Epithelial cell of esophagus (primary cell): ENCODE data around the gene CYTIP.
A peak's percentile ranks its signal among the peaks of the same experiment; 100 is the strongest.

Source experiments
- DNase-seq: peaks from one replicate; pipeline ENCODE4 v3.0.0; 2010; ENCODE audit warnings: low read depth
- H3K4me3 ChIP-seq: 2 replicates; pipeline ENCODE4 v1.5.1; 2011; ENCODE audit warnings: mild to moderate bottlenecking, low read length, control low read depth
- TF ChIP-seq, protein P1 (sequence below): IDR thresholded peaks from 2 replicates; pipeline ENCODE4 v1.5.1; 2011; ENCODE audit warnings: low read depth, mild to moderate bottlenecking, low read length, control low read depth, inconsistent platforms; ENCODE audit not compliant: insufficient read depth; ENCODE audit errors: missing control alignments

The CYTIP gene

GRCh38 chr2:157460897-157461296, 17.0 kb upstream of the CYTIP start:
- TF ChIP-seq, protein P1, sequence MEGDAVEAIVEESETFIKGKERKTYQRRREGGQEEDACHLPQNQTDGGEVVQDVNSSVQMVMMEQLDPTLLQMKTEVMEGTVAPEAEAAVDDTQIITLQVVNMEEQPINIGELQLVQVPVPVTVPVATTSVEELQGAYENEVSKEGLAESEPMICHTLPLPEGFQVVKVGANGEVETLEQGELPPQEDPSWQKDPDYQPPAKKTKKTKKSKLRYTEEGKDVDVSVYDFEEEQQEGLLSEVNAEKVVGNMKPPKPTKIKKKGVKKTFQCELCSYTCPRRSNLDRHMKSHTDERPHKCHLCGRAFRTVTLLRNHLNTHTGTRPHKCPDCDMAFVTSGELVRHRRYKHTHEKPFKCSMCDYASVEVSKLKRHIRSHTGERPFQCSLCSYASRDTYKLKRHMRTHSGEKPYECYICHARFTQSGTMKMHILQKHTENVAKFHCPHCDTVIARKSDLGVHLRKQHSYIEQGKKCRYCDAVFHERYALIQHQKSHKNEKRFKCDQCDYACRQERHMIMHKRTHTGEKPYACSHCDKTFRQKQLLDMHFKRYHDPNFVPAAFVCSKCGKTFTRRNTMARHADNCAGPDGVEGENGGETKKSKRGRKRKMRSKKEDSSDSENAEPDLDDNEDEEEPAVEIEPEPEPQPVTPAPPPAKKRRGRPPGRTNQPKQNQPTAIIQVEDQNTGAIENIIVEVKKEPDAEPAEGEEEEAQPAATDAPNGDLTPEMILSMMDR, result no peak
- no peak for DNase-seq
- no peak overlapping the region for H3K4me3 ChIP-seq

DNA sequence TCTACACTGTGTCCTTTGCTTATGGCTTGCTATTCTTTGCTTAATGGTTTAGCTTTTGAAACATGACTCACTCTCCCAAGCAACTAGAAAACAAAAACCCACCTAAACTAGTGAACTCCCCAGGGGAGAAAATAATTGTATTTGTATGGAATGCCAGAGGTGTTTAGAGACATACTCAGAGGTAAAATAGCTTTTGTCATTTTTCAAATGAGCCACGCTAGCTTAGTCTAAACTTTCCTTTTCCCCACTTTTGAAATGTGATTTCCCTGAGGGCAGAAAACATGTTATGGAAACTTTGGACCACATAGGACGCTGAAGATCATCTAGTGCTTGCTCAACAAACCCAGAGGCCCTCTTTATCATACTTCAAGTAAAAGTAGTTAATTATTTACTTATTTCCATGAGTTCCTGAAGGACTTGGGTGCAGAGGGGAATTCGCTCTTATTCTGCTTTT, 16.5 kb upstream of the CYTIP start:
- peak; percentile 13 for DNase-seq
- TF ChIP-seq, protein P1, result no peak
- H3K4me3 ChIP-seq, result no peak overlapping the region

GRCh38 chr2:157459486-157459885, 15.6 kb upstream of the CYTIP start:
- DNase-seq, result no peak
- no peak overlapping the region for H3K4me3 ChIP-seq
- TF ChIP-seq, protein P1, result no peak

DNA sequence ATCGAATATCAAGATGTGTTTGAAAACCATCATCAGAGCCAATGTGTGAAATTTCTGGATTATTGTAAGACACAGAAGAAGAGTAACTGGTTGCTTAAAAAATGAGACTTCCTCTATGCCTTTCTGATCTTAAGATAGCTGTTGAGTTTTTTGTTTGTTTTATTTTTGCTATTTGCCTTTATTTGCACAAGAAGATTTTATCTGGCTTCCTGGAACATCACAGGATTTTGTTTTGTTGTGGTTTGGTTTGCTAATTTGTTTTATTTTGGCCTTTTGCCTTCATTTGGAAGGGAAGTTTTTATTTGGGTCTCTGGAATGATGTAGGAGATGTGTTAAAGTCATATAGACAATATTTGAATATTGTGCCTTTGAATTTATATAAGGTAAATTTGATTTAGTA, 3.9 kb upstream of the CYTIP start:
- H3K4me3 ChIP-seq, result no peak overlapping the region
- TF ChIP-seq, protein P1, result no peak
- DNase-seq, result no peak

DNA sequence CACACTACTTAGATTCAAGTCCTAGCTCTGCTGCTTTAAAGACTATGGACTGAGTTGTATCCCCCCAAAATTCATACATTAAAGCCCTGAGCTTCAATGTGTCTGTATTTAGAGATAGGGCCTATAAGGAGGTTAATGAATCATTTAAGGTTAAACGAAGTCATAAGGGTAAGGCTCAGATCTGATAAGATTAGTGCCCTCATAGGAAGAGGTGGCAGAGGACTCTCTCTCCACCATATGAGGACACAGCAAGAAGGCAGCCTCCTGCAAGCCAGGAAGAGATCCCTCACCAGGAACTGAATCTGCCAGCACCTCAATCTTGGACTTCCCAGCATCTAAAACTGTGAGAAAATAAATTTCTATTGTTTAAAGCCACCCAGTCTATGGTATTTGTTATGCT, 3.1 kb upstream of the CYTIP start:
- DNase-seq, result no peak
- TF ChIP-seq, protein P1, result no peak
- H3K4me3 ChIP-seq, result no peak overlapping the region

DNA sequence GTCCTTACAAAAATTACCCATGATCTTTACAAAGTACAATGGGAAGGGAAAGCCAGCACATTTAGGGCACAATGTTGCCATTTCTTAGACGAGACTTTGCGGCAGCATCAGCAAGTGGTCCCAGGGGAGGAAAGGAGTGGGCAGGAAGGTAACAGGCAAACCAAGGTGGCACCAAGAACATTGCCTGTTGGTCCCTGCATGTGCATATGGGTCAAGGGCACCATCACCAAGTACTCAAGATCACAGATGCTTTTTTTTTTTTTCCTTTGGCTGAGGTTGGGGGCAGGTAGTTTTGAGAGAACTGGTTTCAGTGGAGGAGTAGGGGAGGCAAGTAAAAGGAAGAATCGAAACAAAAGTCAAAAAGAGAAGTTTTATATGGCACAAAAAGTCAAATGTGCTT, 752 bp upstream of the CYTIP start:
- H3K4me3 ChIP-seq, result no peak overlapping the region
- no peak for DNase-seq
- TF ChIP-seq, protein P1, result no peak

DNA sequence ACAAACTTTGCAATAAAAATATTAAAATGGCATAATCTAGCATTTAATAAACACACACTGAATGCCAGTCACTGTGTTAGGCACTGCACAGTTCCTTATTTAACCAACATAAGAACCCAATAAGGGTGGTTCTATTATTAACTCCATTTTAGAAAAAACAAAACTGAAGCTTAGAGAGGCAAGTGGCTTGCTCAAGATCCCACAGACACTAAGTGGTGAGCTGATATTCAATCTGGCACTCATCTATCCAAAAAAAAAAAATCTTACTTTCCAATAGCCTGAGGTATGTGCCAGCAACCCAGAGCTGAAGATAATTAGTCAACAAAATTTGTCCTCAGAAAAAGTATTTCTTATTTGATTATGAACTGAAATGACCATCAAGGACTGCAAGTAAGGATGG, 799 bp downstream of the CYTIP start:
- H3K4me3 ChIP-seq, result no peak overlapping the region
- TF ChIP-seq, protein P1, result no peak
- no peak for DNase-seq
